ENCODE measurements around the gene EMSY. TPM values are rescaled to one million over a fixed set of nuclear protein-coding genes. Genes with fewer than 3 reads are reported as not detected.

Gene EMSY
- total and polyA plus RNA-seq, 11 donors = 5.8 to 37.6 (median 16.6) TPM

- peak; percentile 39 to 76 (median 58) for ATAC-seq
- H3K4me3 ChIP-seq = no peak overlapping the region
- H3K27ac ChIP-seq = peak overlapping the region in 11 of 12 donors; percentile 63 to 85 (median 74)
- H3K36me3 ChIP-seq = no peaks in the 10 kb centered on the region
- peaks cover 11 to 66% (median 42%) of the 10 kb centered on the region in 12 donors for H3K4me1 ChIP-seq
- peak in 1 of 12 donors; percentile 13 for TF ChIP-seq CTCF (IDR thresholded peaks at IDR 0.05)
- no peak for TF ChIP-seq POLR2A (IDR thresholded peaks at IDR 0.05)
- H3K27me3 ChIP-seq = no peaks in the 10 kb centered on the region
- intact Hi-C loops (cut with DNase I) = loop anchor here in 2 of 10 donors (5.0 kb wide), 2 partner anchors 50 to 70 kb away; partner anchors contain the start of gene LRRC32 (in 1 of the 2)
- H3K9me3 ChIP-seq = no peaks in the 10 kb centered on the region
- 22 to 34% (median 30%) methylated on average over 5 to 8 of the region's 8 CpGs for WGBS, 4 donors
- DNase-seq = peak; percentile 65 to 85 (median 83)
Measured at GRCh38 chr11:76602431-76602861, 157.6 kb downstream of the EMSY start.

Other genes starting within 250 kb of the EMSY start
- gene WNT11, start 238.5 kb upstream of the EMSY start, total RNA-seq = 10 to 100 TPM in 2 of 9 donors, 1 to 10 TPM in 7; 5.0 to 20.9 (median 9.2) TPM
- gene WNT11, start 238.5 kb upstream of the EMSY start, polyA plus RNA-seq = 1 to 10 TPM; 3.8 to 6.7 TPM
- 10 to 100 TPM; 14.2 to 29.3 (median 19.5) TPM for gene THAP12, start 63.9 kb upstream of the EMSY start, total RNA-seq
- gene THAP12, start 63.9 kb upstream of the EMSY start, polyA plus RNA-seq = 10 to 100 TPM in 1 of 2 donors, 1 to 10 TPM in 1; 9.5 to 17.9 TPM
- gene GVQW3, start 63.7 kb upstream of the EMSY start, total RNA-seq = 1 to 10 TPM in 6 of 9 donors, under 1 TPM in 3; 0.19 to 2.3 (median 1.2) TPM
- under 1 TPM; 0.33 to 0.65 TPM for gene GVQW3, start 63.7 kb upstream of the EMSY start, polyA plus RNA-seq
- gene LRRC32, start 225.7 kb downstream of the EMSY start, total RNA-seq = 10 to 100 TPM; 20.1 to 67.1 (median 26.9) TPM
- 10 to 100 TPM; 46.4 to 79.0 TPM for gene LRRC32, start 225.7 kb downstream of the EMSY start, polyA plus RNA-seq